GM18526 (cell line): ENCODE measurements around the gene KLHL18.

Experiments
- POLR2A ChIP-seq: IDR thresholded peaks from 3 replicates; pipeline ENCODE4 v1.6.1; 2011; ENCODE audit not compliant: insufficient read length; ENCODE audit errors: extremely low read depth

The KLHL18 gene

DNA sequence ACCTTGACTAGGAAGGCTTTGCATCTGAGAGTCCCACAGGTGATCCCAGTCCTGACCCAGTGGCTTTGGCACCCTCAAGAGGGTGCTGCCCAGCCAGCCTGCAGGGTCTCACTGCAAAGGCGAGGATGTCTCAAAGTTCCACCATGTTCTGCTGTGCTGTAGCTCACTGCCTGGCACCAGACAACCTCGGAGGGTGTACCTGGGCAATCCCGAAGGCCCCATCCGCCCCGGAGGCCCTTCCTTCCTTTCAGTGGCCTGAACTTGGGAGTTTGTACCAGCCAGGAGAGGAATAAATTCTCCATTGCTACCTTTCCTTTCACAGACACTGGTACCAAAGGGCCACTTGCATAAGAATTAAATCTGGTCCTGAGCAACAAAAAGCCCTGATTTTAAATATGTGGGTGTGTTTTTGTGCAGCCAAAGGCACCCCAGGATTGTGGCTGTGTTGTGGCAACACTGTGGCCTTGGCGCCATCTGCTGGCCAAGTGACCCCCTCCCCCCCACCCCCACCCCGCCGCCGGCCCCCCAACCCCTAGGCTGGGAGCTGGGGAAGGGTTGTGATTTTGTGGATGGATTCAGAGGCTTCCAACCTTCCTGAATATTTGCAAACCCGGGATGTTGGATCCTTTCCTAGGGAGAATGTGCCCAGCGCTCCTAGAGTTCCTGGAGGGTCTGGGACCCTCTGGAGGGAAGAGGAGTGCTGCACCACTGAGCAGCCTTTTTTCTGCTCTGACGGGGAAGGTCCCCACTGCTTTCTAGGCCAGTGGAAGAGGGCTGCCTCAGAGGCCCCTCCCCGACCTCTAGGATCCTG, 88.3 kb downstream of the KLHL18 start:
- no peak for TF ChIP-seq POLR2A

GRCh38 chr3:47374587-47374986, 91.8 kb downstream of the KLHL18 start:
- TF ChIP-seq POLR2A, result no peak

GRCh38 chr3:47376393-47376792, 93.6 kb downstream of the KLHL18 start:
- no peak for TF ChIP-seq POLR2A

GRCh38 chr3:47377186-47377585, 94.4 kb downstream of the KLHL18 start:
- no peak for TF ChIP-seq POLR2A

DNA sequence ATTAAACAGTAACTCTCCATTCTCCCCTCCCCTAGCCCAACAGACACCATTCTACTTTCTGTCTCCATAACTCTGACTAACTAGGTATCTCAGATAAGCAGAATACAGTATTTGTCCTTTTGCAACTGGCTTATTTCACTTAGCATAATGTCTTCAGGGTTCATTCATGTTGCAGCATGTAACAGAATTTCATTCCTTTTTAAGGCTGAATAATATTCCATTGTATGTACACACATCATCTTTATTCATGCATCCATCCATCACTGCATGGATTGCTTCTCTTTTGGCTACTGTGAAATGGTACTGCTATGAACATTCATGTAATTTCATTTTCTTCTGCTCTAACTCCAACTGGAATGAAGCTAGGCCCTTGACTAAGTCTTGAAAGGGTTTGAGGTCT, 96.1 kb downstream of the KLHL18 start:
- TF ChIP-seq POLR2A, result no peak

GRCh38 chr3:47379411-47379899, 96.7 kb downstream of the KLHL18 start:
- no peak for TF ChIP-seq POLR2A

DNA sequence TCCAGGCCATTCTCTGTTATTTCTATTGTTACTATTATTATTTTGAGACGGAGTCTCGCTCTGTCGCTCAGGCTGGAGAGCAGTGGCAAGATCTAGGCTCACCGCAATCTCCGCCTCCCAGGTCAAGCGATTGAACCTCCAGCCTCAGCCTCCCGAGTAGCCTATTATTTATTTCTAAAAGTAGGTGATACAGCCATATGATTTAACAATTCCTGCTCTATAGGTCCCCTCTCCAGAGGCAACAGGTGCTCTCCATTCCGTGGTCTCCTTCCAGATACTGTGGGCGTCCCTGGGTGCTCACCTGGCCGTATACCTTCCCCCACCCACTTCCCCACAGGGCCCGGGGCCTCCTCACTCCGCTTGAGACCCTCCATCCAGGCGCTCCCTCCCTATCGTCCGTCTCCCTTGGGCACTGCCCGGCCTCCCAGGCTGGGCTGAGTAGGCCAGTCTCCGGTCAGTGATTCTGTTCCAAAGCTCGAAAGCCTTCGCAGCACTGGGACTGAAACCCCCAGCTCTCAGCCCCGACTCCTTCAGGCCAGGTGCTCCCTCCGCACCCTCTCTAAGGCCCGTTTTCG, 97.4 kb downstream of the KLHL18 start:
- TF ChIP-seq POLR2A, result no peak

GRCh38 chr3:47380601-47381316, 98.0 kb downstream of the KLHL18 start, which contains the start of gene PTPN23:
PTPN23 (plus strand) TSS chr3:47381021; CDS start chr3:47381097, 76 bp downstream.
- peak; percentile 93 for TF ChIP-seq POLR2A

GRCh38 chr3:47381317-47382157, 98.8 kb downstream of the KLHL18 start:
- TF ChIP-seq POLR2A, result peak; percentile 72

GRCh38 chr3:47384425-47384824, 101.7 kb downstream of the KLHL18 start:
- TF ChIP-seq POLR2A, result no peak

GRCh38 chr3:47385007-47385406, 102.3 kb downstream of the KLHL18 start:
- TF ChIP-seq POLR2A, result no peak

- no peak for TF ChIP-seq POLR2A
Observed at GRCh38 chr3:47385796-47386195, 103.1 kb downstream of the KLHL18 start.

- TF ChIP-seq POLR2A, result no peak
Observed at GRCh38 chr3:47392933-47393332, 110.2 kb downstream of the KLHL18 start.

- no peak for TF ChIP-seq POLR2A
Observed at GRCh38 chr3:47394140-47394870, 111.6 kb downstream of the KLHL18 start.

GRCh38 chr3:47394881-47395280, 112.1 kb downstream of the KLHL18 start:
- no peak for TF ChIP-seq POLR2A
